GM23248 (cell line): ENCODE measurements around the gene CDH4. TPM values are rescaled to one million over a fixed set of nuclear protein-coding genes. Genes with fewer than 3 reads are reported as not detected.

Experiments used
- DNase-seq: peaks from one replicate; pipeline ENCODE4 v3.0.0-alpha.2; 2015
- H2AFZ ChIP-seq: fragments of 200-600 bp; sonication (generic); 2 replicates; pipeline ENCODE4 v1.6.1; 2016; ENCODE audit warnings: antibody characterized with exemption
- H3F3A ChIP-seq: fragments of 200-600 bp; sonication (generic); 2 replicates; pipeline ENCODE4 v1.6.1; 2016; ENCODE audit warnings: mild to moderate bottlenecking, antibody characterized with exemption, mixed run types; ENCODE audit not compliant: insufficient read depth
- H3K27ac ChIP-seq: fragments of 200-600 bp; sonication (generic); 2 replicates; pipeline ENCODE4 v1.5.1; 2016; ENCODE audit warnings: mild to moderate bottlenecking
- H3K27me3 ChIP-seq: fragments of 200-600 bp; sonication (generic); replicated peaks from 2 replicates; pipeline ENCODE4 v1.6.1; 2016; ENCODE audit warnings: mild to moderate bottlenecking; ENCODE audit not compliant: insufficient read depth
- H3K36me3 ChIP-seq: fragments of 200-600 bp; sonication (generic); 2 replicates; pipeline ENCODE4 v1.6.1; 2016; ENCODE audit warnings: low read depth, mild to moderate bottlenecking
- H3K4me1 ChIP-seq: fragments of 200-600 bp; sonication (generic); 2 replicates; pipeline ENCODE4 v1.6.1; 2016; ENCODE audit warnings: mild to moderate bottlenecking; ENCODE audit not compliant: insufficient read depth
- H3K4me2 ChIP-seq: fragments of 200-600 bp; sonication (generic); one replicate; pipeline ENCODE4 v1.6.1; 2016; ENCODE audit warnings: mild to moderate bottlenecking; ENCODE audit not compliant: unreplicated experiment
- H3K4me3 ChIP-seq: fragments of 200-600 bp; sonication (generic); 2 replicates; pipeline ENCODE4 v1.5.1; 2016; ENCODE audit warnings: mild to moderate bottlenecking
- H3K79me2 ChIP-seq: fragments of 200-600 bp; sonication (generic); 2 replicates; pipeline ENCODE4 v1.6.1; 2016; ENCODE audit warnings: mild to moderate bottlenecking; ENCODE audit not compliant: insufficient read depth
- H3K9ac ChIP-seq: fragments of 200-600 bp; sonication (generic); 2 replicates; pipeline ENCODE4 v1.6.1; 2016; ENCODE audit warnings: mild to moderate bottlenecking
- H3K9me2 ChIP-seq: fragments of 200-600 bp; sonication (generic); 2 replicates; pipeline ENCODE4 v1.6.1; 2016; ENCODE audit warnings: mixed run types, mild to moderate bottlenecking, moderate library complexity; ENCODE audit not compliant: insufficient read depth
- H3K9me3 ChIP-seq: fragments of 200-600 bp; sonication (generic); one replicate; pipeline ENCODE4 v1.6.1; 2017; ENCODE audit warnings: low read depth
- H4K20me1 ChIP-seq: fragments of 200-600 bp; sonication (generic); 2 replicates; pipeline ENCODE4 v1.6.0; 2016; ENCODE audit not compliant: insufficient read depth
- EZH2 ChIP-seq: fragments of 200-600 bp; sonication (generic); IDR thresholded peaks from 2 replicates; pipeline ENCODE4 v1.6.1; 2018; ENCODE audit warnings: antibody characterized with exemption, mild to moderate bottlenecking; ENCODE audit not compliant: insufficient read depth, poor library complexity, severe bottlenecking
- EZH2phosphoT487 ChIP-seq: fragments of 200-600 bp; sonication (generic); IDR thresholded peaks from 2 replicates; pipeline ENCODE4 v1.6.1; 2018; ENCODE audit warnings: antibody characterized with exemption, moderate library complexity, mild to moderate bottlenecking, low read depth; ENCODE audit not compliant: insufficient read depth
- WGBS, 2 experiments: methylation state at CpG; one replicate each; pipeline ENCODE4 v1.1.6; 2015 to 2017; ENCODE audit warnings: low lambda C conversion rate in 2 of 2, low coverage in 1 of 2; ENCODE audit errors: missing lambda C conversion rate in 2 of 2; 5-methylcytosine and 5-hydroxymethylcytosine counted together
- in situ Hi-C: fragments of 300-500 bp; cut with MboI; formaldehyde crosslinking; loops from 2 replicates; pipeline ENCODE4 v1.15.0; 2020
- polyA plus RNA-seq: library from polyadenylated mRNA; unstranded; fragments of >200 nt; fragmentation: Nextera tagmentation; extraction: Ambion mirVana; gene quantifications from 2 replicates; pipeline ENCODE4 v1.2.1, GENCODE V29; 2016
- total RNA-seq: library from RNA; depleted of rRNA; stranded (reverse); fragments of >200 nt; shearing (Covaris generic); gene quantifications from 2 replicates; pipeline ENCODE4 v1.2.3, GENCODE V29; 2014

CDH4 gene
- total and polyA plus RNA-seq, 2 experiments from 2014 or later: 1.1 to 3.9 TPM

GRCh38 chr20:61686051-61686936 lies 434.2 kb downstream of the CDH4 start:
- H3K4me2 ChIP-seq: no peak overlapping the region
- H3K27ac ChIP-seq: no peak overlapping the region
- no peak overlapping the region for H3K4me3 ChIP-seq
- no peak overlapping the region for H3K9ac ChIP-seq
- no peaks in the 10 kb centered on the region for H3K4me1 ChIP-seq
- no peaks in the 10 kb centered on the region for H3K36me3 ChIP-seq
- H3K9me2 ChIP-seq: no peaks in the 10 kb centered on the region
- DNase-seq: no peak
- no peaks in the 10 kb centered on the region for H3K9me3 ChIP-seq
- TF ChIP-seq EZH2 (no peak), EZH2phosphoT487 (no peak)
- WGBS, 2 experiments: 57 to 60% methylated on average over 38 of the region's 38 CpGs
- H3K27me3 ChIP-seq: peaks cover 28% of the 10 kb centered on the region
- in situ Hi-C loops: no loop called here
- H2AFZ ChIP-seq: no peak overlapping the region
- H3K79me2 ChIP-seq: no peaks in the 10 kb centered on the region
- H4K20me1 ChIP-seq: no peaks in the 10 kb centered on the region
- H3F3A ChIP-seq: no peaks in the 10 kb centered on the region

GRCh38 chr20:61688411-61688810 lies 436.4 kb downstream of the CDH4 start:
- H3K36me3 ChIP-seq: no peaks in the 10 kb centered on the region
- no peaks in the 10 kb centered on the region for H3F3A ChIP-seq
- H3K27me3 ChIP-seq: peaks cover 25% of the 10 kb centered on the region
- no peak overlapping the region for H3K4me2 ChIP-seq
- H3K79me2 ChIP-seq: no peaks in the 10 kb centered on the region
- TF ChIP-seq EZH2 (no peak), EZH2phosphoT487 (no peak)
- no peak overlapping the region for H3K27ac ChIP-seq
- no peaks in the 10 kb centered on the region for H4K20me1 ChIP-seq
- H3K4me1 ChIP-seq: no peaks in the 10 kb centered on the region
- no peaks in the 10 kb centered on the region for H3K9me3 ChIP-seq
- H3K9ac ChIP-seq: no peak overlapping the region
- in situ Hi-C loops: no loop called here
- DNase-seq: no peak
- 52% methylated on average over 13 of the region's 13 CpGs for WGBS, 2 experiments
- H3K9me2 ChIP-seq: no peaks in the 10 kb centered on the region
- H3K4me3 ChIP-seq: no peak overlapping the region
- no peak overlapping the region for H2AFZ ChIP-seq

GRCh38 chr20:61690150-61690549 lies 438.1 kb downstream of the CDH4 start:
- H3K4me1 ChIP-seq: no peaks in the 10 kb centered on the region
- no peak overlapping the region for H2AFZ ChIP-seq
- peaks cover 9% of the 10 kb centered on the region for H3K27me3 ChIP-seq
- H3K9ac ChIP-seq: no peak overlapping the region
- no peaks in the 10 kb centered on the region for H4K20me1 ChIP-seq
- H3K27ac ChIP-seq: no peak overlapping the region
- H3K36me3 ChIP-seq: no peaks in the 10 kb centered on the region
- no peak overlapping the region for H3K4me3 ChIP-seq
- in situ Hi-C loops: no loop called here
- no peak for DNase-seq
- no peaks in the 10 kb centered on the region for H3K79me2 ChIP-seq
- no peaks in the 10 kb centered on the region for H3F3A ChIP-seq
- no peak for TF ChIP-seq EZH2phosphoT487
- 46 to 50% methylated on average over 7 of the region's 7 CpGs for WGBS, 2 experiments
- H3K4me2 ChIP-seq: no peak overlapping the region
- H3K9me3 ChIP-seq: no peaks in the 10 kb centered on the region
- H3K9me2 ChIP-seq: no peaks in the 10 kb centered on the region

GRCh38 chr20:61690993-61691838 lies 439.2 kb downstream of the CDH4 start:
- no peaks in the 10 kb centered on the region for H3K79me2 ChIP-seq
- H4K20me1 ChIP-seq: no peaks in the 10 kb centered on the region
- no peaks in the 10 kb centered on the region for H3K4me1 ChIP-seq
- in situ Hi-C loops: no loop called here
- TF ChIP-seq EZH2 (no peak), EZH2phosphoT487 (no peak)
- no peak overlapping the region for H3K9ac ChIP-seq
- H3K4me3 ChIP-seq: no peak overlapping the region
- 46 to 53% methylated on average over 16 of the region's 16 CpGs for WGBS, 2 experiments
- H3K27ac ChIP-seq: no peak overlapping the region
- H3K9me3 ChIP-seq: no peaks in the 10 kb centered on the region
- DNase-seq: no peak
- no peaks in the 10 kb centered on the region for H3K9me2 ChIP-seq
- H3K36me3 ChIP-seq: no peaks in the 10 kb centered on the region
- H3F3A ChIP-seq: no peaks in the 10 kb centered on the region
- no peak overlapping the region for H3K4me2 ChIP-seq
- no peak overlapping the region for H2AFZ ChIP-seq
- no peaks in the 10 kb centered on the region; the same call in 1 of the 2 replicates for H3K27me3 ChIP-seq
